Keratinocyte (primary cell): ENCODE measurements around the gene VAV2.

Experiments used
- EZH2 ChIP-seq: IDR thresholded peaks from one replicate; pipeline ENCODE4 v1.6.1; 2012; ENCODE audit warnings: inconsistent platforms, mild to moderate bottlenecking, low read length, moderate library complexity
- TF ChIP-seq, protein P1 (sequence below), 3 experiments: IDR thresholded peaks in 1 of 3; conservative IDR thresholded peaks in 1 of 3; optimal IDR thresholded peaks in 1 of 3; 2 replicates in 2 of 3; 3 replicates in 1 of 3; pipeline versions ENCODE3 to v1.5.1; 2011; ENCODE audit warnings: low read length in 3 of 3, mild to moderate bottlenecking in 3 of 3, moderate library complexity in 2 of 3, control low read depth in 1 of 3, inconsistent platforms in 1 of 3; ENCODE audit not compliant: insufficient read depth in 2 of 3; ENCODE audit errors: extremely low read depth in 1 of 3

DNA sequence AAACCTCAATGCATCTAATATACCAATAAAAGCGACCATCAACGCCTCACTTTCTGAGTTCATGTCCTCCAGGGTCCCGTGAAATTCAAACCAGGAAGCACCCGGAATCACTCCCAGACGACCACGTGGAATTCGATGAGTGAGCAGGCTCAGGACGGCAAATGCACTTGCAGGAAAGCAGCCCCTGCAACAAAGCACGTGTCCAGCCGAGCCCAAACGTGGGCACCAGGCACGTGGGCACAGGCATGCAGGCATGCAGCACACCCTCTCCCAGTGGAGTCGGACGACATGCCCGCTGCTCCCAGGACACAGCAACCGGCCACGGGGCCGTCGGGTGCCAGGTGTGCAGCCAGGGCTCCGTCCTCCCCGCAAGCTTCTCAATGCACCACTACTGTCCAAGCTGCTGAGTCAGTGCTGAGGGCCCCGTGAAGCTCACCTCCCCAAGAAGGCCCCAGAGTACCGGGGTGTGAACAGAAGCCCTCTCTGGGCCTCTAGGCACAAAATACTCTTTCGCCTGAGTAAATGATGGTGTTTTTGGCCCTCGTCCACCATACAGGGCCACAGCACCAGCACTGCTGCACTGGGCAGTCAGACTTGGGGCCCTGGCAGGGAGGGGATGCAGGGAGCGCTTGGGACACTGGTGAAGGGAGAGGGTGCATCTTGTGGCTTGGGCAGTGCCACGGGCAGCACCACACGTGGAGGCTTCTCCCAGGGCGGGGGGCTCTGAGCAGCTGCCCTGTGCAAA, 87.6 kb downstream of the VAV2 start:
- TF ChIP-seq, protein P1, sequence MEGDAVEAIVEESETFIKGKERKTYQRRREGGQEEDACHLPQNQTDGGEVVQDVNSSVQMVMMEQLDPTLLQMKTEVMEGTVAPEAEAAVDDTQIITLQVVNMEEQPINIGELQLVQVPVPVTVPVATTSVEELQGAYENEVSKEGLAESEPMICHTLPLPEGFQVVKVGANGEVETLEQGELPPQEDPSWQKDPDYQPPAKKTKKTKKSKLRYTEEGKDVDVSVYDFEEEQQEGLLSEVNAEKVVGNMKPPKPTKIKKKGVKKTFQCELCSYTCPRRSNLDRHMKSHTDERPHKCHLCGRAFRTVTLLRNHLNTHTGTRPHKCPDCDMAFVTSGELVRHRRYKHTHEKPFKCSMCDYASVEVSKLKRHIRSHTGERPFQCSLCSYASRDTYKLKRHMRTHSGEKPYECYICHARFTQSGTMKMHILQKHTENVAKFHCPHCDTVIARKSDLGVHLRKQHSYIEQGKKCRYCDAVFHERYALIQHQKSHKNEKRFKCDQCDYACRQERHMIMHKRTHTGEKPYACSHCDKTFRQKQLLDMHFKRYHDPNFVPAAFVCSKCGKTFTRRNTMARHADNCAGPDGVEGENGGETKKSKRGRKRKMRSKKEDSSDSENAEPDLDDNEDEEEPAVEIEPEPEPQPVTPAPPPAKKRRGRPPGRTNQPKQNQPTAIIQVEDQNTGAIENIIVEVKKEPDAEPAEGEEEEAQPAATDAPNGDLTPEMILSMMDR (optimal IDR thresholded peaks at IDR 0.05 in 1 of 3, IDR thresholded peaks at IDR 0.05 in 1 of 3, conservative IDR thresholded peaks at IDR 0.05 in 1 of 3; ENCODE audit: extremely low read depth in 1 of 3, insufficient read depth in 2 of 3, low read length in 3 of 3): no peak
- TF ChIP-seq EZH2: no peak
